ENCODE data around the gene CYLD. TPM values are rescaled to one million over a fixed set of nuclear protein-coding genes. Genes with fewer than 3 reads are reported as not detected.

CYLD gene
- total and polyA plus RNA-seq, 2 donors (not counting 3 experiments of a cell fraction or from before 2014, with no cell fraction given) = 7.4 to 21.5 TPM

- POLR2A ChIA-PET = no interaction called here
These were observed 67.1 kb downstream of the CYLD start for GRCh38 chr16:50808929-50809538.

More at GRCh38 chr16:50808929-50809538, 67.1 kb downstream of the CYLD start:
- DNase-seq (ENCODE audit: low read depth, low spot score) = no peak
- Histone ChIP-seq H3K27ac (ENCODE audit: insufficient read depth, low read depth, low read length) (no peak overlapping the region), H3K4me1 (ENCODE audit: control insufficient read depth, extremely low read depth, insufficient read depth, low read length) (no peaks in the 10 kb centered on the region), H2AFZ (ENCODE audit: low read depth, low read length) (no peak overlapping the region), H3K79me2 (ENCODE audit: control insufficient read depth, insufficient read depth, low read length) (no peaks in the 10 kb centered on the region), H3K4me2 (ENCODE audit: insufficient read depth, low read length) (no peak overlapping the region), H4K20me1 (replicated peaks; ENCODE audit: control insufficient read depth, extremely low read depth, insufficient read depth, low read length) (no peaks in the 10 kb centered on the region), H3K4me3 (replicated peaks in 1 of 3; ENCODE audit: insufficient read depth in 1 of 3, low read depth in 1 of 3, low read length in 3 of 3) (no peak overlapping the region), H3K27me3 (ENCODE audit: control insufficient read depth in 2 of 2, insufficient read depth in 2 of 2, low read length in 2 of 2) (no peaks in the 10 kb centered on the region), H3K36me3 (ENCODE audit: control insufficient read depth in 2 of 2, extremely low read depth in 1 of 2, insufficient read depth in 2 of 2, low read length in 2 of 2) (no peaks in the 10 kb centered on the region), H3K9me1 (replicated peaks; ENCODE audit: control insufficient read depth, extremely low read depth, insufficient read depth, low read length) (no peaks in the 10 kb centered on the region), H3K9me3 (replicated peaks; ENCODE audit: control insufficient read depth, insufficient read depth, low read length) (no peaks in the 10 kb centered on the region), H3K9ac (replicated peaks; ENCODE audit: extremely low read depth, insufficient read depth, low read length) (no peak overlapping the region)
- dilution Hi-C loops (cut with MboI; ENCODE audit: extremely low pct_ligation_motif_present, low sequenced_read_pairs) = no loop called here
- BruUV-seq (replicated peaks) = no TSS peak
- TF ChIP-seq GATA2 (IDR thresholded peaks at IDR 0.05; ENCODE audit: insufficient read depth, insufficient read length, low read depth, low read length) (no peak), JUN (IDR thresholded peaks at IDR 0.05; ENCODE audit: borderline replicate concordance, insufficient read depth, insufficient read length, low read depth) (no peak), FOS (IDR thresholded peaks at IDR 0.05; ENCODE audit: borderline replicate concordance, insufficient read depth, low read length) (no peak), MYC (IDR thresholded peaks at IDR 0.05; ENCODE audit: low read depth, low read length) (no peak), POLR2A (IDR thresholded peaks at IDR 0.05; ENCODE audit: low read depth, low read length) (no peak), EZH2 (IDR thresholded peaks at IDR 0.05; ENCODE audit: borderline replicate concordance, low read depth, low read length, severe bottlenecking) (no peak), POLR2AphosphoS5 (IDR thresholded peaks at IDR 0.05; ENCODE audit: insufficient read depth, low read depth, low read length) (no peak)
- TF ChIP-seq, protein P1, sequence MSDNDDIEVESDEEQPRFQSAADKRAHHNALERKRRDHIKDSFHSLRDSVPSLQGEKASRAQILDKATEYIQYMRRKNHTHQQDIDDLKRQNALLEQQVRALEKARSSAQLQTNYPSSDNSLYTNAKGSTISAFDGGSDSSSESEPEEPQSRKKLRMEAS (IDR thresholded peaks at IDR 0.05; ENCODE audit: insufficient read depth, insufficient read length) = no peak
- TF ChIP-seq, protein P2, sequence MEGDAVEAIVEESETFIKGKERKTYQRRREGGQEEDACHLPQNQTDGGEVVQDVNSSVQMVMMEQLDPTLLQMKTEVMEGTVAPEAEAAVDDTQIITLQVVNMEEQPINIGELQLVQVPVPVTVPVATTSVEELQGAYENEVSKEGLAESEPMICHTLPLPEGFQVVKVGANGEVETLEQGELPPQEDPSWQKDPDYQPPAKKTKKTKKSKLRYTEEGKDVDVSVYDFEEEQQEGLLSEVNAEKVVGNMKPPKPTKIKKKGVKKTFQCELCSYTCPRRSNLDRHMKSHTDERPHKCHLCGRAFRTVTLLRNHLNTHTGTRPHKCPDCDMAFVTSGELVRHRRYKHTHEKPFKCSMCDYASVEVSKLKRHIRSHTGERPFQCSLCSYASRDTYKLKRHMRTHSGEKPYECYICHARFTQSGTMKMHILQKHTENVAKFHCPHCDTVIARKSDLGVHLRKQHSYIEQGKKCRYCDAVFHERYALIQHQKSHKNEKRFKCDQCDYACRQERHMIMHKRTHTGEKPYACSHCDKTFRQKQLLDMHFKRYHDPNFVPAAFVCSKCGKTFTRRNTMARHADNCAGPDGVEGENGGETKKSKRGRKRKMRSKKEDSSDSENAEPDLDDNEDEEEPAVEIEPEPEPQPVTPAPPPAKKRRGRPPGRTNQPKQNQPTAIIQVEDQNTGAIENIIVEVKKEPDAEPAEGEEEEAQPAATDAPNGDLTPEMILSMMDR (IDR thresholded peaks at IDR 0.05; ENCODE audit: extremely low read depth in 1 of 2, insufficient read depth in 1 of 2, low read depth in 1 of 2, low read length in 2 of 2) = no peak
- no peak for FAIRE-seq
- CTCF ChIA-PET = no interaction called here
- intact Hi-C loops (cut with micrococcal nuclease) = loop anchor here (5.0 kb wide), 1 partner anchor 597 kb away; no protein-coding TSS in a partner anchor

Data from endothelial cell of umbilical vein (primary cell).